ENCODE data around the gene DHRS13. TPM values are rescaled to one million over a fixed set of nuclear protein-coding genes. Genes with fewer than 3 reads are reported as not detected.

Gene DHRS13
- total RNA-seq, 1 donor from 2014 or later: 32.6 TPM

DNA sequence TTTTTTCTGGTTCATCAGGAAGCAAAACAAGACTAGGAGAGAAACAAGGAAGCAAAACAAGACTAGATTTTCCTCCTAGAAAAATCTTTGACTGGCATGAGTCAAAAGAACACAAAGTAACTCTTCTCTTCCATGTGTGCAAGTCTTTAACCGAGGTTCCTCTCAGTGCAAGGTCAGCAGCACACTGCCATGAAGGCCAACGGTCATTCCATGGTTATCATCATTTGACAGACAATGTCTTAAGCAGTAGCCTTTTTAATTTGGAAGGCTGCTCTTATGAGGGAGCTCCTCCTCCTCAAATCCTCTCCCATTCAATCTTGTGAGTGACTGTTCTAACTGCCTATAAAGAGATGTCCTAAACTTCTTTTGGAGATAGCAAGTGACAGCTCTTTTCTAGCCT is 15.4 kb upstream of the DHRS13 start:
- H3K27ac Mint-ChIP-seq (ENCODE audit: unreplicated experiment): no peak overlapping the region
- no peak overlapping the region for H3K4me3 Mint-ChIP-seq
- TF ChIP-seq, protein P1, sequence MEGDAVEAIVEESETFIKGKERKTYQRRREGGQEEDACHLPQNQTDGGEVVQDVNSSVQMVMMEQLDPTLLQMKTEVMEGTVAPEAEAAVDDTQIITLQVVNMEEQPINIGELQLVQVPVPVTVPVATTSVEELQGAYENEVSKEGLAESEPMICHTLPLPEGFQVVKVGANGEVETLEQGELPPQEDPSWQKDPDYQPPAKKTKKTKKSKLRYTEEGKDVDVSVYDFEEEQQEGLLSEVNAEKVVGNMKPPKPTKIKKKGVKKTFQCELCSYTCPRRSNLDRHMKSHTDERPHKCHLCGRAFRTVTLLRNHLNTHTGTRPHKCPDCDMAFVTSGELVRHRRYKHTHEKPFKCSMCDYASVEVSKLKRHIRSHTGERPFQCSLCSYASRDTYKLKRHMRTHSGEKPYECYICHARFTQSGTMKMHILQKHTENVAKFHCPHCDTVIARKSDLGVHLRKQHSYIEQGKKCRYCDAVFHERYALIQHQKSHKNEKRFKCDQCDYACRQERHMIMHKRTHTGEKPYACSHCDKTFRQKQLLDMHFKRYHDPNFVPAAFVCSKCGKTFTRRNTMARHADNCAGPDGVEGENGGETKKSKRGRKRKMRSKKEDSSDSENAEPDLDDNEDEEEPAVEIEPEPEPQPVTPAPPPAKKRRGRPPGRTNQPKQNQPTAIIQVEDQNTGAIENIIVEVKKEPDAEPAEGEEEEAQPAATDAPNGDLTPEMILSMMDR (conservative IDR thresholded peaks at IDR 0.05): no peak
- no peaks in the 10 kb centered on the region for H3K27me3 Mint-ChIP-seq (ENCODE audit: low read depth)
- no peaks in the 10 kb centered on the region for H3K4me1 Mint-ChIP-seq
- no peak for DNase-seq (ENCODE audit: low read depth, low spot score)
- peaks cover 17% of the 10 kb centered on the region for H3K36me3 Mint-ChIP-seq (ENCODE audit: low read depth)
- H3K9me3 Mint-ChIP-seq: no peaks in the 10 kb centered on the region

DNA sequence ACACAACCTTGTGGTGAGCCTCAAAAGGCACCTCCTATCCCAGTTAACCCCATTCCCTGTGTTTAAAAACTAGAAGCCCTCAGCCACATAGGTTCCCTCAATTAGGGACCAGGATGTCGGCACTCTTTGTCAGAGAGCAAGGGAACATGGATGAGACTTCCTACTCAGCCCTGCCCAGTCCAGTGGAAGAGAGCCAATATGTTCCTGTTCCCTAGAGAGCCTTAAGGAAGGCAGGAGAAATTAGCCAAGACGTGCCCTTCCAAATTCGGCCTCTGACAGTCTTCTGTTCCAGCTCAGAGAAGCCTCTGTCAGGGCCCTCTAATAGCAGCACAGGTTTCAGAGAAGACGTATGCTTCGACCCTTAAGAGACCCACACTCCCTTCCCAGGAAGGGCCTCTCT is 14.6 kb upstream of the DHRS13 start:
- H3K9me3 Mint-ChIP-seq: no peaks in the 10 kb centered on the region
- no peaks in the 10 kb centered on the region for H3K4me1 Mint-ChIP-seq
- H3K4me3 Mint-ChIP-seq: no peak overlapping the region
- H3K36me3 Mint-ChIP-seq (ENCODE audit: low read depth): peaks cover 19% of the 10 kb centered on the region
- no peak for DNase-seq (ENCODE audit: low read depth, low spot score)
- no peaks in the 10 kb centered on the region for H3K27me3 Mint-ChIP-seq (ENCODE audit: low read depth)
- H3K27ac Mint-ChIP-seq (ENCODE audit: unreplicated experiment): no peak overlapping the region
- TF ChIP-seq, protein P1 (conservative IDR thresholded peaks at IDR 0.05): no peak

DNA sequence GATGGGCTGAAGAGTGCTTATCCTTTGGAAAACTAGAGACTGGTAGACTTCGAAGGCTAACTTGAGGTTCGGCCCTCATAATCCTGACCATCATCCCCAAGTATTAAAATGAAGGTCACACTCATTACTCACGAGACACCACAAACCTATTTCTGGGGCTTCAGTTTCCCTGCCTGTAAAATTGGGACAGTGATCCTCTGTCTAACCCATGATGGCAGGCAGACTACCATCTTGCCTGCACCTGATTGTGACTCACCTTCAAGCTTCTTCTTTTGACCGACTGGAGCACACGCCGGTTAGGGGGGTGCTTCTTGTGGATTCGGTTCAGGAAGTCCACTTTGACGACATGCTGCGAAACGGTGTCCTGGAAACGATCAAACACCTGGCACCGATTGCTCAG is 14.2 kb upstream of the DHRS13 start:
- TF ChIP-seq, protein P1 (conservative IDR thresholded peaks at IDR 0.05): no peak
- no peak overlapping the region for H3K4me3 Mint-ChIP-seq
- peaks cover 19% of the 10 kb centered on the region for H3K36me3 Mint-ChIP-seq (ENCODE audit: low read depth)
- H3K27me3 Mint-ChIP-seq (ENCODE audit: low read depth): no peaks in the 10 kb centered on the region
- no peaks in the 10 kb centered on the region for H3K4me1 Mint-ChIP-seq
- no peaks in the 10 kb centered on the region for H3K9me3 Mint-ChIP-seq
- no peak overlapping the region for H3K27ac Mint-ChIP-seq (ENCODE audit: unreplicated experiment)
- no peak for DNase-seq (ENCODE audit: low read depth, low spot score)

DNA sequence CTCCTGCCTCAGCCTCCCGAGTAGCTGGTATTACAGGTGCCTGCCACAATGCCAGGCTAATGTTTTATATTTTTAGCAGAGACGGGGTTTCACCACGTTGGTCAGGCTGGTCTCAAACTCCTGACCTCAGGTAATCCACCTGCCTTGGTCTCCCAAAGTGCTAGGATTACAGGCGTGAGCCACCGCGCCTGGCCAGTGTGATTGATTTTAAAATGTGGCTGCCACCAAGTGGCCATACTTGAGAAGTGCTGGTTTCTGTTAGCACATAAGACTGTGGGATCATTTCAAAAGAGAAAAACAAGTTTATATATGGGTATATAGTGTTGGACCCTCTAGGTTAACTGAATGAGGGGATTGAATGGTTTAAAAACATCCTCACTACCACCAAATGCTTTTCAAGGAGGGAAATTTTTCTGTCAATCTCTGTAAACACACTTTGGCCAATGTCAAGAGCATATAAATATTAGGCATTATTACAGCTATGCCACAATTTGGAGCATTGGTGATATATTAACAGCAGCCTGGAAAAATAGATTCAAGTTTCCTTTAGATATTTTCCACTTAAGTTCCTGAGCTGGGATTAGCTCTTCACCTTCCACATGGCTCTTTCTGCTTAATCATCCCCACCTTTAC is 13.5 kb upstream of the DHRS13 start:
- H3K9me3 Mint-ChIP-seq: no peaks in the 10 kb centered on the region
- TF ChIP-seq, protein P1 (conservative IDR thresholded peaks at IDR 0.05): peak; percentile 77
- no peak overlapping the region for H3K27ac Mint-ChIP-seq (ENCODE audit: unreplicated experiment)
- peak; percentile 32 for DNase-seq (ENCODE audit: low read depth, low spot score)
- peaks cover 19% of the 10 kb centered on the region for H3K36me3 Mint-ChIP-seq (ENCODE audit: low read depth)
- H3K4me1 Mint-ChIP-seq: no peaks in the 10 kb centered on the region
- H3K27me3 Mint-ChIP-seq (ENCODE audit: low read depth): no peaks in the 10 kb centered on the region
- no peak overlapping the region for H3K4me3 Mint-ChIP-seq

DNA sequence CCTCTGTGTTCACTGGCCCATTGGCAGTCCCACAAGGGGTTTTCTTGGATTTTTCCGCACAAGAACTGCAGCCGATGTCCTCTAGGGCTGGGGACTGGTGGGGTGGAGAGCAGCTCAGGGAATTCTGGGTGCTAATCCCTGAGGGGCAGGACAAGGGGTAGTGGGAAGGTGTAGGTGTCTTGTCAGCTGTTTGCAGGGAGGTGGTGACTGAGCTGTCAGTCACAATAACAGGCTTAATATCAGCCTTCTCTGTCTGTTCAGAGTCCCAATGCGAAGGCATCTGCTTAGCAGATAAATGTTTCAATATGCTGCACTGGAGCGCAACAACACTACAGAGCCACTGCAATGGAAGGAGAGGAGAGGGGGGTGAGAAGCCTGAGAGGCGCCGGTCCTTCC is 10.1 kb upstream of the DHRS13 start:
- H3K36me3 Mint-ChIP-seq (ENCODE audit: low read depth): peaks cover 23% of the 10 kb centered on the region
- peak overlapping the region; percentile 57 for H3K27ac Mint-ChIP-seq (ENCODE audit: unreplicated experiment)
- DNase-seq (ENCODE audit: low read depth, low spot score): no peak
- H3K4me3 Mint-ChIP-seq: no peak overlapping the region
- H3K9me3 Mint-ChIP-seq: no peaks in the 10 kb centered on the region
- H3K4me1 Mint-ChIP-seq: no peaks in the 10 kb centered on the region
- TF ChIP-seq, protein P1 (conservative IDR thresholded peaks at IDR 0.05): no peak
- H3K27me3 Mint-ChIP-seq (ENCODE audit: low read depth): no peaks in the 10 kb centered on the region

All from neural crest cell (in vitro differentiated cells).